22Rv1 (cell line): ENCODE results near the gene KPNA6.

Experiments used
- H3K27ac ChIP-seq: fragments of 450-650 bp; 2 replicates; pipeline ENCODE4 v1.5.1; 2017
- ZFX ChIP-seq: fragments of 450-650 bp; IDR thresholded peaks from 2 replicates; pipeline ENCODE4 v1.6.1; 2017; ENCODE audit warnings: antibody characterized with exemption, borderline replicate concordance
- TF ChIP-seq, protein P1 (sequence below): fragments of 450-650 bp; IDR thresholded peaks from 2 replicates; pipeline ENCODE4 v1.5.1; 2017; ENCODE audit warnings: mild to moderate bottlenecking

Gene KPNA6

DNA sequence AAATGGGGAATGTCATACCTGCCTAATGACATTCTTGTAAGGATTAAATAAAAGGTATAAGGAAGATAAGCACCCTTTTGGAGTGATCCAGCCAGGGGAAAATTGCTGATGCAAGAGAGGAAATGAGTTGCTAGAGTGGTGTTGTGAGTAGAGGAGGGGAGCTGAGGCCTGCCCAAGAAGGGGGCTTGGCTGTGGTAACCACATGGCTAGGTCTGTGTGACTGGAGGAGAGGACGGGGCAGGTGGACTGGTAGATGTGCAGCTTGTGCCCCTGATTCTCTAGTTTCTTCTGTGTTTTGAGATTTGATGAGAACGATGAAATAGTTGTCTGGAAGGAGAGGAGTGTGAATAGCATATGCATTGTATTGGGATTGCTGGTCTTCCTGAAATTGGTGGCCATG is 78.2 kb downstream of the KPNA6 start:
- H3K27ac ChIP-seq, result no peak overlapping the region
- TF ChIP-seq, protein P1, sequence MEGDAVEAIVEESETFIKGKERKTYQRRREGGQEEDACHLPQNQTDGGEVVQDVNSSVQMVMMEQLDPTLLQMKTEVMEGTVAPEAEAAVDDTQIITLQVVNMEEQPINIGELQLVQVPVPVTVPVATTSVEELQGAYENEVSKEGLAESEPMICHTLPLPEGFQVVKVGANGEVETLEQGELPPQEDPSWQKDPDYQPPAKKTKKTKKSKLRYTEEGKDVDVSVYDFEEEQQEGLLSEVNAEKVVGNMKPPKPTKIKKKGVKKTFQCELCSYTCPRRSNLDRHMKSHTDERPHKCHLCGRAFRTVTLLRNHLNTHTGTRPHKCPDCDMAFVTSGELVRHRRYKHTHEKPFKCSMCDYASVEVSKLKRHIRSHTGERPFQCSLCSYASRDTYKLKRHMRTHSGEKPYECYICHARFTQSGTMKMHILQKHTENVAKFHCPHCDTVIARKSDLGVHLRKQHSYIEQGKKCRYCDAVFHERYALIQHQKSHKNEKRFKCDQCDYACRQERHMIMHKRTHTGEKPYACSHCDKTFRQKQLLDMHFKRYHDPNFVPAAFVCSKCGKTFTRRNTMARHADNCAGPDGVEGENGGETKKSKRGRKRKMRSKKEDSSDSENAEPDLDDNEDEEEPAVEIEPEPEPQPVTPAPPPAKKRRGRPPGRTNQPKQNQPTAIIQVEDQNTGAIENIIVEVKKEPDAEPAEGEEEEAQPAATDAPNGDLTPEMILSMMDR, result no peak
- no peak for TF ChIP-seq ZFX

DNA sequence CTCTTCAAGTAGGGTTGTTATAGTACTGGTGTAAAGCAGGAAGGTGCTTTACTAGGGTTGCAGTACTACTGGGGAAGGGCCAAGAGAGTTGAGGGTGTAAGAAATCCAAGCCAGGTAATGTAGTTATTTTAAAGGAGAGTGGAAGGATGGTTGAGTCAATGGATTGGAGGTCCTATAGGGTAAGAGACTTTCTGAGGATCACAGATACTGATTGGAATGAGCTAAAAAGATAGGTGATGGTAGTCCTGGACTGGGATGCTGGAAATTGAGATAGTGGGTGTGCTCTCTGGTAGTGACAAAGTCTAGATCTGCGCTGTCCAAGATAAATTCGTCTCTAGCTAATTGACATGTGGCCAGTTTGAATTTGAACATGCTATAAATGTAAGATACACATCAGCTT is 78.6 kb downstream of the KPNA6 start:
- TF ChIP-seq, protein P1, result no peak
- TF ChIP-seq ZFX, result no peak
- no peak overlapping the region for H3K27ac ChIP-seq

DNA sequence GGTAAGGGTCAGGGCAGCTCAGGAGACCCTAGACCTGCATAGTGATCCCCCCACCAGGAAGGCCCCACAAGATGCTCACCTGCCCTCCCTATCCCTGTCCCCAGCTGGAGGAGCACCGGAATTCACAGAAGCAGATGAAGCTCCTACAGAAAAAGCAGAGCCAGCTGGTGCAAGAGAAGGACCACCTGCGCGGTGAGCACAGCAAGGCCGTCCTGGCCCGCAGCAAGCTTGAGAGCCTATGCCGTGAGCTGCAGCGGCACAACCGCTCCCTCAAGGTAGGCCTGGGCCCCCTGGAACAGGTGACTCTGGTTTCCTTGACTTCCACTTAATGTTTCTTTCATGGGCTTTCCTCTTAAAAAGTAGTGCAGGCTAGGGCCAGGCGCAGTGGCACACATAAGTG is 80.0 kb downstream of the KPNA6 start:
- no peak overlapping the region for H3K27ac ChIP-seq
- TF ChIP-seq ZFX, result no peak
- TF ChIP-seq, protein P1, result no peak

DNA sequence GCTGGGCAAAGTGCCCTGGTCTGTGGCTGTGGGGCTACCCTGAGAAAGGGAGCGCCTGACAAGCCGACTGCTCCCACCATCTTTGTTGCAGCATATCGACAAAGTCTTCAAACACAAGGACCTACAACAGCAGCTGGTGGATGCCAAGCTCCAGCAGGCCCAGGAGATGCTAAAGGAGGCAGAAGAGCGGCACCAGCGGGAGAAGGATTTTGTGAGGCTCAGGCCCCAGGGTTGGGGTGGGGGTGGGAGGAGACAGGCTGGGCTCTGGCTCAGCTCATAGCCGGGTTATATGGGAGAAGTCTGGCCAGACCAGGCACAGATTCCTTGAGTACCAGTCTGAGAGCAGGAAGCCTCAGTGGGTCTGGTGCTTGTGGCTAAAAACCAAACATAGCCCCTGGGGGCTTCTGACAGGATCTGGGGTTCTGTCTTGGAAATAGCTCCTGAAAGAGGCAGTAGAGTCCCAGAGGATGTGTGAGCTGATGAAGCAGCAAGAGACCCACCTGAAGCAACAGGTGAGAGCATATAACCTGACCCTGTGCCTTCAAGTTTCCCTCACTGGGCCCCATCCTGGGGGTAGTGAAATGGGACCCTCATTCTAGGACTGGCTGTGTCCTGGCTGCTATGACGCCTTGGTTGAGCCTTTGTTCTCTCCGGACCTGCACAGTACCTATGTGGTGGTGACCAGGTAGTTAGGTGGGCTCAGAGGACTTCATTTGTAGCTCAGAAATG is 84.5 kb downstream of the KPNA6 start:
- no peak for TF ChIP-seq ZFX
- TF ChIP-seq, protein P1, result no peak
- no peak overlapping the region for H3K27ac ChIP-seq

DNA sequence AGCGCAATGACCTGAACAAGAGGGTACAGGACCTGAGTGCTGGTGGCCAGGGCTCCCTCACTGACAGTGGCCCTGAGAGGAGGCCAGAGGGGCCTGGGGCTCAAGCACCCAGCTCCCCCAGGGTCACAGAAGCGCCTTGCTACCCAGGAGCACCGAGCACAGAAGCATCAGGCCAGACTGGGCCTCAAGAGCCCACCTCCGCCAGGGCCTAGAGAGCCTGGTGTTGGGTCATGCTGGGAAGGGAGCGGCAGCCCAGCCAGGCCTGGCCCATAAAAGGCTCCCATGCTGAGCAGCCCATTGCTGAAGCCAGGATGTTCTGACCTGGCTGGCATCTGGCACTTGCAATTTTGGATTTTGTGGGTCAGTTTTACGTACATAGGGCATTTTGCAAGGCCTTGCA is 87.1 kb downstream of the KPNA6 start:
- TF ChIP-seq, protein P1, result no peak
- TF ChIP-seq ZFX, result no peak
- no peak overlapping the region for H3K27ac ChIP-seq

DNA sequence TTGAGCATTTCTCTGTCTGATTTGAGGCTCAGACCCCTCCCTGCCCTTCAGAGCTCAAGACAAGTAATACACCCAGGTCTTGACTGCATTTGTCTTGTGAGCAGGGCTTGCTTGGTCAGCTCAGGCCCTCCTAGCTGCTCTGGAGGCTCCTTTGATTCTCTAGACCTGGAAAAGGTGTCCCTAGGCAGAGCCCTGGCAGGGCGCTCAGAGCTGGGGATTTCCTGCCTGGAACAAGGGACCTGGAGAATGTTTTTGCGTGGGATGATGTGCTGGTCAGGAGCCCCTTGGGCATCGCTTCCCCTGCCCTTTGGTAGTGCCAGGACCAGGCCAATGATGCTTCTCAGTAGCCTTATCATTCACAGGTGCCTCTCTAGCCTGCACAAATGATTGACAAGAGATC is 87.7 kb downstream of the KPNA6 start:
- TF ChIP-seq, protein P1, result no peak
- TF ChIP-seq ZFX, result no peak
- H3K27ac ChIP-seq, result no peak overlapping the region

DNA sequence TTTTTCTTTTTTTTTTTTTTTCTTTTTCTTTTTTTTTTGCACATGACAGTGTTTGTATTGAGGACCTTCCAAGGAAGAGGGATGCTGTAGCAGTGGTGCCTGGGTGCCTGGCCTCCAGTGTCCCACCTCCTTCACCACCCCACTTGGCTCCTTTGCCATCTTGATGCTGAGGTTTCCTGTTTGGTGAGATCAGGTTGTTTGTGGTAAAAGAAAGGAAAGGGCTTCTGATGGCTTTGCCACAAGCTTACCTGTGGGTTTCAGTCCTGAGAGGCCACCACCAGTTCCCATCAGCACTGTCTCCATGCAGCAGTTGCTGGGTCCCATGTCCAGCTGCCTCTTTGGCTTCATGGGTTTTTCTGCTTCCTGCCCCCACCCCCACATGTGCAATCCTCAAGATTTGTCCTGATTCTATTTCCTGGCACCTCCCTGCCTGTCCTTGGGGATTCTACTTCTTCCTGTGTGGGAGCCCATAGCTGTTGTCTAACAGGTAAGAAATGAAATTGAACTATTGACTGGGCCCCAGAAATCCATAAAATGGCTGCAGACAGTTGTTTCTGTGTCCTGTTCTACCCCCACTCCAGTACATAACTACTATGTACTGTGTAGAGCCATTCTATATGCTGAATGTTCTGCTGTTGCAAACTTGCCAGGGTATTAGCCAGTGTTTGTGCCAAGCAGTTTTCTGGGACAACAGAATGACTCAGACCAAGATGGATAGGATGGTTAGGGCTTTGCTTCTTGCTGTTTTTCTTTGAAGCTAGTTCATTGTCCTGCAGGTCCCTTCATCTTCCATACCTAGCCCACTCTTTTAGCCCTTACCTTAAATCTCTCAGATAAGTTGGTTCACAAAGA is 88.3 kb downstream of the KPNA6 start:
- no peak for TF ChIP-seq ZFX
- TF ChIP-seq, protein P1, result no peak
- no peak overlapping the region for H3K27ac ChIP-seq
